Tibial artery (tissue), 4 donors: ENCODE measurements around the gene WDR48.

ENCODE experiments used
- DNase-seq, 2 donors: peaks; one replicate each; pipeline ENCODE4 v3.0.0-alpha.2; 2019
- H3K27ac ChIP-seq, 2 donors: fragments of 200-600 bp; sonication (generic) in 1 of 2; 1 replicate in 1 of 2; 2 replicates in 1 of 2; pipeline ENCODE4 v1.5.1; 2018 to 2019; ENCODE audit warnings: mild to moderate bottlenecking in 1 of 2
- H3K27me3 ChIP-seq, 2 donors: fragments of 200-600 bp; sonication (generic) in 1 of 2; one replicate each; pipeline versions ENCODE4 v1.5.1 to v1.6.0; 2016 to 2019
- H3K36me3 ChIP-seq, 3 donors: fragments of 200-600 bp; sonication (generic) in 2 of 3; one replicate each; pipeline ENCODE4 v1.5.1; 2016 to 2019; ENCODE audit warnings: mild to moderate bottlenecking in 2 of 3
- H3K4me1 ChIP-seq, 4 donors: fragments of 200-600 bp; sonication (generic) in 2 of 4; 1 replicate in 3 of 4; 2 replicates in 1 of 4; pipeline ENCODE4 v1.5.1; 2016 to 2019
- H3K4me3 ChIP-seq, 2 donors: fragments of 200-600 bp; sonication (generic) in 1 of 2; 1 replicate in 1 of 2; 2 replicates in 1 of 2; pipeline ENCODE4 v1.5.1; 2018 to 2019; ENCODE audit warnings: mild to moderate bottlenecking in 2 of 2
- H3K9me3 ChIP-seq, 3 donors: fragments of 200-600 bp; sonication (generic) in 1 of 3; one replicate each; pipeline ENCODE4 v1.5.1; 2016 to 2019
- intact Hi-C: fragments of 100-400 bp; cut with DNase I; formaldehyde crosslinking; loops from one replicate; pipeline ENCODE4 v1.15.0; 2023; ENCODE audit warnings: low total_unique reads
- TF ChIP-seq, protein P1 (sequence below), 2 experiments: fragments of 200-600 bp in 1 of 2; fragments of 450-650 bp in 1 of 2; IDR thresholded peaks; one replicate each; pipeline ENCODE4 v1.5.1; 2017 to 2019; ENCODE audit warnings: antibody characterized with exemption in 2 of 2, mild to moderate bottlenecking in 1 of 2, moderate library complexity in 1 of 2

The WDR48 gene

DNA sequence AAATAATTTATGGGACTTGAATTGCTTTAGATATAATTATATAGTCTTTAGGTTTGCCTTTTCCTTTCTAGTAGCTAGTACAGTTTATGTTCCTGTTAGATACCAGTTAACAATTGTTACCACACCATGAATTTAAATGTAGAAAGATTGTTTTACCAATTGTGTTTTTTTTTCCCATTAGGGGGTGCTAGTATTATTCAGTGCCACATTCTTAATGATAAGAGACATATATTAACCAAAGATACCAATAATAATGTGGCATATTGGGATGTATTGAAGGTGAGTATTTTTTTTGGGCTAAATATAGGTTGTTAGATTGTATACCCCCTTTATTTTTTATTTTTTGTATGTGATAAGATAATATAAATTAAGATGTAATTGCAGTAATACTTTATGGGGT is 27.7 kb downstream of the WDR48 start:
- TF ChIP-seq, protein P1, sequence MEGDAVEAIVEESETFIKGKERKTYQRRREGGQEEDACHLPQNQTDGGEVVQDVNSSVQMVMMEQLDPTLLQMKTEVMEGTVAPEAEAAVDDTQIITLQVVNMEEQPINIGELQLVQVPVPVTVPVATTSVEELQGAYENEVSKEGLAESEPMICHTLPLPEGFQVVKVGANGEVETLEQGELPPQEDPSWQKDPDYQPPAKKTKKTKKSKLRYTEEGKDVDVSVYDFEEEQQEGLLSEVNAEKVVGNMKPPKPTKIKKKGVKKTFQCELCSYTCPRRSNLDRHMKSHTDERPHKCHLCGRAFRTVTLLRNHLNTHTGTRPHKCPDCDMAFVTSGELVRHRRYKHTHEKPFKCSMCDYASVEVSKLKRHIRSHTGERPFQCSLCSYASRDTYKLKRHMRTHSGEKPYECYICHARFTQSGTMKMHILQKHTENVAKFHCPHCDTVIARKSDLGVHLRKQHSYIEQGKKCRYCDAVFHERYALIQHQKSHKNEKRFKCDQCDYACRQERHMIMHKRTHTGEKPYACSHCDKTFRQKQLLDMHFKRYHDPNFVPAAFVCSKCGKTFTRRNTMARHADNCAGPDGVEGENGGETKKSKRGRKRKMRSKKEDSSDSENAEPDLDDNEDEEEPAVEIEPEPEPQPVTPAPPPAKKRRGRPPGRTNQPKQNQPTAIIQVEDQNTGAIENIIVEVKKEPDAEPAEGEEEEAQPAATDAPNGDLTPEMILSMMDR (IDR thresholded peaks at IDR 0.05): no peak
- H3K27ac ChIP-seq: no peak overlapping the region
- no peak overlapping the region for H3K4me3 ChIP-seq
- H3K4me1 ChIP-seq: no peaks in the 10 kb centered on the region
- intact Hi-C loops: no loop called here
- no peak for DNase-seq
- H3K9me3 ChIP-seq: no peaks in the 10 kb centered on the region
- no peaks in the 10 kb centered on the region for H3K27me3 ChIP-seq
- peaks cover 42 to 89% (median 89%) of the 10 kb centered on the region in 3 donors for H3K36me3 ChIP-seq

DNA sequence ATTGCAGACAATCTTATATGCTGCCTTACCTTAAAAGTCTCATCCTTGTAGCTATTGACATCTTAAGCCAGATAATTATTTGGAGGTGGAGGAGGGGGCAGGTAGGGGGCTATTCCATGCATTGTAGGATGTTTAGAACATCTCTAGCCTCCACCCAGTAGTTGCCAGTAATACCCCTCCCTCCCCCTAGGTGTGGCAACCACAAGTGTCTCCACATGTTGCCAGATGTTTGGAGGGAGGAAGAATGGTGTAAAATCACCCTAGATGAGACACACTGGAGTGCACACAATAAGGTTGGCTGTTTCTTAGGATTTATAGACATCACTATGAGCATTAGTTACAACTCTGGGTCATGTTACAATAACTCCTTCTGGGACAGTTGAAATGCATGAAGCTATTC is 28.2 kb downstream of the WDR48 start:
- no peaks in the 10 kb centered on the region for H3K4me1 ChIP-seq
- no peak overlapping the region for H3K4me3 ChIP-seq
- peaks cover 42 to 89% (median 88%) of the 10 kb centered on the region in 3 donors for H3K36me3 ChIP-seq
- DNase-seq: no peak
- TF ChIP-seq, protein P1 (IDR thresholded peaks at IDR 0.05): no peak
- H3K27me3 ChIP-seq: no peaks in the 10 kb centered on the region
- intact Hi-C loops: no loop called here
- no peaks in the 10 kb centered on the region for H3K9me3 ChIP-seq
- no peak overlapping the region for H3K27ac ChIP-seq

DNA sequence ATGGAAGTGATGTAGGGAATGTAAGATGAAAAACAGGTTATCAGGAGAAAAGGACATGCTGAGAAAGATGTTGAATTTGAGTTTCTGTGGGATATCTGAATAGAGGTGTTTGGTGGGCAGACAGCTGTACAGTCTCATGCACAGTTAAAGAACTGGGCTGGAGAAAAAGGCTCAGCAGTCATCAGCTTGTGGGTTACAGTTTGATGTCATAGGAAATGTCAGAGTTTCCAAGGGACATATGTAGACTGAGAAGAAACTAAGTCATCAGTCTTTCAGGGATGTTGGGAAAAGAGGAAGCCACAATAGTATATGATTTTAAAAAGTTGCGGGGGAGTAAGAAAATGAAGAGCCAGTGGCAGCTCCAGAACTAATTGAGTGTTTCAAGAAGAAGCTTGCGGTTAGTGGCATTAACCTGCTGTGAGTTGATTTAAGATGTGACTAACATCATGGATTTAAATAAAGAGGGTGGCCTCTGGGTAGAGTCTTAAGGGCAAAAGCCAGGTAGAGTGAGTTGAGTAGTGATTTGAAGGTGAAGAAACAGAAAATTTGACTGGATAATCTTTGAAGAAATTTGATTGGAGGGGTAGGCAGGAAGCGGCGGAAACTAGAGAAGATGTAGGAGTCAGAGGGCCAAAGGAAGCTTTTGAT is 31.0 kb downstream of the WDR48 start:
- TF ChIP-seq, protein P1 (IDR thresholded peaks at IDR 0.05): no peak
- intact Hi-C loops: no loop called here
- H3K9me3 ChIP-seq: no peaks in the 10 kb centered on the region
- H3K4me3 ChIP-seq: no peak overlapping the region
- peaks cover 41 to 89% (median 88%) of the 10 kb centered on the region in 3 donors for H3K36me3 ChIP-seq
- DNase-seq: no peak
- H3K4me1 ChIP-seq: no peaks in the 10 kb centered on the region
- H3K27me3 ChIP-seq: no peaks in the 10 kb centered on the region
- H3K27ac ChIP-seq: no peak overlapping the region

DNA sequence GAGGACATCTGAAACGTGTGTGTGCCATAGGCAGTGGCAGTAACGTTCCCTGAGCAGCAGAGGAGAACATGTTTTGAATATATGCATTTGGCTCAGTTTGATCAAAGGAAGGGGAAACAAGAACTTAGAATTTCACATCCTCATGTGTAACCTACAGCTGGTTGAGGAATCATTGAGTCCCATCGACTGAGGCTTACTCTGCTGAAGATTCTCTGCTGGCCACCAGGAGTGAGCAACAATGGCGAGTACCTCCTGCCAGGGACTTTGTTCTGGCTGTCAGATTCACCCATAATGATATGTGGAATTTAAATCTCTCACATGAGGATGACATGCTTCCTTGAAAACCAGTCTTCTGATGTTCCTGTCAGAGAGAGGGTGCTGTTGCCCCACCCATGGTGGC is 34.3 kb downstream of the WDR48 start:
- no peaks in the 10 kb centered on the region for H3K9me3 ChIP-seq
- H3K4me1 ChIP-seq: no peaks in the 10 kb centered on the region
- H3K4me3 ChIP-seq: no peak overlapping the region
- TF ChIP-seq, protein P1 (IDR thresholded peaks at IDR 0.05): no peak
- no peak overlapping the region for H3K27ac ChIP-seq
- DNase-seq: no peak
- no peaks in the 10 kb centered on the region for H3K27me3 ChIP-seq
- intact Hi-C loops: no loop called here
- peaks cover 64 to 96% (median 88%) of the 10 kb centered on the region in 3 donors for H3K36me3 ChIP-seq

DNA sequence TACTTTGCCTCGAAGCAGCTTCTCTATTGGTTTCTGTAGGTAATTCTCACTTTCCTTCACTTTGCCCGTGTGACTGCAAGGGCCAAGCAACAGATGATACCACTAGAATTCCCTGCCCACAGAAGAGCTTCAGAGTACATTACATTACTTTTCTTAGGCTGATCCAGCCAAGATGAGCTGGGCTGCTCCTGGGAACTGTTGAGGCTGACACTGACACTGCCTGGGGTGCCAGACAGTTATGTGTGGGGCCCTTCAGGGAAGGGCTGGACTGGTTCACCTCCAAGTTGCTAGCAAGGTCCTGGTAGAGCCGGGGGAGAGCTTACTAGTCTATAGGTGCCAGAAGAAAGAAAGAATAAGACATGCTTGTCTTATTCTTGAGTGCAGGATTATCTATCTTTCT is 36.6 kb downstream of the WDR48 start:
- no peaks in the 10 kb centered on the region for H3K4me1 ChIP-seq
- TF ChIP-seq, protein P1 (IDR thresholded peaks at IDR 0.05): no peak
- no peaks in the 10 kb centered on the region for H3K9me3 ChIP-seq
- no peaks in the 10 kb centered on the region for H3K27me3 ChIP-seq
- intact Hi-C loops: no loop called here
- H3K27ac ChIP-seq: no peak overlapping the region
- H3K4me3 ChIP-seq: no peak overlapping the region
- DNase-seq: no peak
- peaks cover 87 to 96% (median 90%) of the 10 kb centered on the region in 3 donors for H3K36me3 ChIP-seq

DNA sequence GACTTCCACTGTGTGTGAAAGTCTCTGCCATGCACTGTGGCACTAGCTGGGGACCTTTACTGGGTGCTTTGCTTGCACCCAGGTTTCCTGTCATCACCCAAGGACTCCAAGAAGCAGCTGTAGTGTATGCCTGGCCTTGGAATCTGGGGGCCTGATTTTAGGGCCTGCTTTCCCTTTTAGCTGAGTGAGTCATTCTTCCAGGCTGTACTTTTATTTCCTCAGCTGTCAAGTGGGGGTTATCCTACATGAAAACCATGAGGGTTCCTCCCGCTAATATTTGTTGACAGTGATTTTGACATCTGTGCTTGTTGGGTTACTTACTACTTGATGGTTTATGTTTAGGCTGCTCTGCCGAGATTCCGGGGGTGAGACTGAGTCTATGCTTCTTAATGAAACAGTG is 37.1 kb downstream of the WDR48 start:
- H3K27me3 ChIP-seq: no peaks in the 10 kb centered on the region
- peaks cover 87 to 96% (median 90%) of the 10 kb centered on the region in 3 donors for H3K36me3 ChIP-seq
- intact Hi-C loops: no loop called here
- no peaks in the 10 kb centered on the region for H3K9me3 ChIP-seq
- H3K4me1 ChIP-seq: no peaks in the 10 kb centered on the region
- no peak overlapping the region for H3K4me3 ChIP-seq
- TF ChIP-seq, protein P1 (IDR thresholded peaks at IDR 0.05): no peak
- no peak for DNase-seq
- no peak overlapping the region for H3K27ac ChIP-seq
